Testis (tissue), 2 donors: Measurements from ENCODE around the gene CENPS.

ENCODE experiments used
- CTCF ChIP-seq, 3 experiments: fragments of 450-650 bp in 2 of 3; fragments of 200-600 bp in 1 of 3; sonication (generic) in 1 of 3; IDR thresholded peaks; one replicate each; pipeline ENCODE4 v1.5.1; 2016 to 2019; ENCODE audit warnings: antibody characterized with exemption in 3 of 3, mild to moderate bottlenecking in 2 of 3, moderate library complexity in 1 of 3
- POLR2A ChIP-seq: fragments of 450-650 bp; IDR thresholded peaks from one replicate; pipeline ENCODE4 v1.6.1; 2017; ENCODE audit warnings: antibody characterized with exemption, mild to moderate bottlenecking, moderate library complexity

DNA sequence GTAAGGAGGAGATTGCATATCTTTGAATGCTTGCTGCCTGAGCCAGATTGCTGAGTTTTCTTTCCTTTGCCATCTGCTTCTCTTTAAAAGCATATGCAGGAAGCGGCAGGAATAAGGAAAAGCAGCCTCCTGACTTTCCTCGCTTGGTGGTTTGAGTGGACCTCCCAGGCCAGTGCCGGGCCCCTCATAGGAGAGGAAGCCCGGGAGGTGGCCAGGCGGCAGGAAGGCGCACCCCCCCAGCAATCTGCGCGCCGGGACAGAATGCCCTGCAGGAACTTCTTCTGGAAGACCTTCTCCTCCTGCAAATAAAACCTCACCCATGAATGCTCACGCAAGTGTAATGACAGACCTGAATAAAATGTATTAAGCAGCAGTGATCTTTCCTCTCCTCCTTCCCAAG is 21.1 kb downstream of the CENPS start:
- TF ChIP-seq POLR2A (no peak), CTCF (IDR thresholded peaks at IDR 0.05) (no peak)
